B cell (primary cell): ENCODE results near the gene ZEB2. TPM values are rescaled to one million over a fixed set of nuclear protein-coding genes. Genes with fewer than 3 reads are reported as not detected.

Experiments
- ATAC-seq: fragments of 200-7000 bp; cut with Tn5 transposase; one replicate; pipeline ENCODE4 v1.10.0; 2021; ENCODE audit warnings: low read depth, mild to moderate bottlenecking, moderate number of reproducible peaks, moderate library complexity
- CTCF ChIA-PET: fragments of 350-600 bp; sonication (Branson Sonifier 250); formaldehyde crosslinking; loops from one replicate; lab custom pipeline; 2021; ENCODE audit warnings: antibody characterized with exemption, inconsistent platforms; lab: Charles Lee
- POLR2A ChIA-PET: fragments of 350-600 bp; sonication (Branson Sonifier 250); formaldehyde crosslinking; loops from one replicate; lab custom pipeline; 2021; ENCODE audit warnings: antibody characterized with exemption; lab: Charles Lee
- DNase-seq: peaks from one replicate; pipeline ENCODE4 v3.0.0; 2013
- H2AFZ ChIP-seq: 2 replicates; pipeline ENCODE4 v1.6.1; 2012; ENCODE audit warnings: mild to moderate bottlenecking, low read depth, low read length; ENCODE audit not compliant: insufficient read depth, poor library complexity, severe bottlenecking
- H3K27ac ChIP-seq, 2 donors: 1 replicate in 1 of 2; 2 replicates in 1 of 2; pipeline ENCODE4 v1.5.1; 2012 to 2013; ENCODE audit warnings: low read length in 2 of 2, mild to moderate bottlenecking in 2 of 2, moderate library complexity in 1 of 2
- H3K27me3 ChIP-seq, 4 experiments: fragments of 200-600 bp in 1 of 4; sonication (generic) in 1 of 4; replicated peaks in 1 of 4; 1 replicate in 2 of 4; 2 replicates in 2 of 4; pipeline versions ENCODE4 v1.6.1 to v1.7.0; 2013 to 2016; ENCODE audit warnings: low read length in 3 of 4, mild to moderate bottlenecking in 2 of 4, mixed read lengths in 1 of 4, moderate library complexity in 1 of 4; ENCODE audit not compliant: insufficient read depth in 4 of 4, control insufficient read depth in 3 of 4; ENCODE audit errors: control extremely low read depth in 1 of 4
- H3K36me3 ChIP-seq, 2 experiments: replicated peaks in 1 of 2; 1 replicate in 1 of 2; 2 replicates in 1 of 2; pipeline versions ENCODE4 v1.6.1 to v1.7.1; 2013; ENCODE audit warnings: low read length in 1 of 2; ENCODE audit not compliant: insufficient read depth in 2 of 2, control insufficient read depth in 1 of 2; ENCODE audit errors: control extremely low read depth in 1 of 2, extremely low read depth in 1 of 2
- H3K4me1 ChIP-seq, 2 donors: fragments of 200-600 bp in 1 of 2; sonication (generic) in 1 of 2; 1 replicate in 1 of 2; 2 replicates in 1 of 2; pipeline versions ENCODE4 v1.5.1 to v1.6.1; 2013 to 2017; ENCODE audit warnings: low read length in 2 of 2; ENCODE audit not compliant: control insufficient read depth in 2 of 2, insufficient read depth in 2 of 2
- H3K4me2 ChIP-seq: replicated peaks from 2 replicates; pipeline ENCODE3; 2012; ENCODE audit warnings: mild to moderate bottlenecking, low read depth, low read length; ENCODE audit not compliant: poor library complexity, severe bottlenecking
- H3K4me3 ChIP-seq, 5 experiments: fragments of 200-600 bp in 1 of 5; sonication (generic) in 1 of 5; 1 replicate in 3 of 5; 2 replicates in 2 of 5; pipeline versions ENCODE4 v1.5.1 to v1.7.0; 2011 to 2016; ENCODE audit warnings: low read length in 4 of 5, mild to moderate bottlenecking in 4 of 5, low read depth in 2 of 5, control low read depth in 1 of 5, moderate library complexity in 1 of 5; ENCODE audit not compliant: insufficient read depth in 1 of 5; ENCODE audit errors: control extremely low read depth in 1 of 5, extremely low read depth in 1 of 5
- H3K79me2 ChIP-seq: fragments of 200-600 bp; sonication (generic); one replicate; pipeline ENCODE4 v1.6.0; 2016; ENCODE audit warnings: low read length; ENCODE audit not compliant: control insufficient read depth, insufficient read depth
- H3K9ac ChIP-seq: fragments of 200-600 bp; sonication (generic); 2 replicates; pipeline ENCODE4 v1.6.1; 2017; ENCODE audit warnings: mild to moderate bottlenecking, low read length, moderate library complexity
- H3K9me3 ChIP-seq, 3 donors: one replicate each; pipeline versions ENCODE4 v1.6.1 to v1.7.1; 2013; ENCODE audit warnings: low read length in 2 of 3; ENCODE audit not compliant: control insufficient read depth in 2 of 3, insufficient read depth in 1 of 3; ENCODE audit errors: control extremely low read depth in 1 of 3
- H4K20me1 ChIP-seq: 2 replicates; pipeline ENCODE4 v1.6.0; 2012; ENCODE audit warnings: mild to moderate bottlenecking, low read length; ENCODE audit not compliant: insufficient read depth, control insufficient read depth, poor library complexity, severe bottlenecking
- H3K27ac Mint-ChIP-seq: one replicate; pipeline ENCODE4 v1.8.0; 2021; ENCODE audit warnings: mixed read lengths
- H3K27me3 Mint-ChIP-seq: one replicate; pipeline ENCODE4 v1.8.0; 2021; ENCODE audit warnings: mixed read lengths
- H3K4me1 Mint-ChIP-seq: one replicate; pipeline ENCODE4 v1.8.0; 2021; ENCODE audit warnings: mixed read lengths
- H3K4me3 Mint-ChIP-seq: one replicate; pipeline ENCODE4 v1.8.0; 2021; ENCODE audit warnings: mixed read lengths
- H3K9me3 Mint-ChIP-seq: one replicate; pipeline ENCODE4 v1.8.0; 2022; ENCODE audit warnings: mixed read lengths; ENCODE audit not compliant: insufficient read depth
- CTCF ChIP-seq: fragments of 200-600 bp; IDR thresholded peaks from one replicate; pipeline ENCODE4 v1.8.0; 2022; ENCODE audit warnings: antibody characterized with exemption, mild to moderate bottlenecking
- EZH2 ChIP-seq: IDR thresholded peaks from 2 replicates; pipeline ENCODE4 v1.6.1; 2012; ENCODE audit warnings: borderline replicate concordance, low read depth, mild to moderate bottlenecking, moderate library complexity, low read length; ENCODE audit not compliant: insufficient read depth, poor library complexity, severe bottlenecking
- WGBS: methylation state at CpG from one replicate; pipeline ENCODE4 v1.1.5; 2013; ENCODE audit warnings: missing lambda C conversion rate; ENCODE audit not compliant: insufficient coverage; 5-methylcytosine and 5-hydroxymethylcytosine counted together
- intact Hi-C: fragments of 100-400 bp; cut with micrococcal nuclease; formaldehyde crosslinking; loops from one replicate; pipeline ENCODE4 v1.10.0; 2022
- polyA plus RNA-seq: library from polyadenylated mRNA; depleted of rRNA; stranded (reverse); fragments of >200 nt; gene quantifications from 2 replicates; pipeline ENCODE4 v1.2.3, GENCODE V29; 2012
- total RNA-seq, 2 donors: library from RNA; stranded (reverse); fragments of 120-200 nt in 1 of 2; gene quantifications; 1 replicate in 1 of 2; 2 replicates in 1 of 2; pipeline versions ENCODE4 v1.2.3 to v1.2.4, GENCODE V29; 2013 to 2022

ZEB2 gene
- total and polyA plus RNA-seq, 2 donors (not counting 1 experiment from before 2014, with no cell fraction given): 56.3 to 217 TPM

- Mint-ChIP-seq H3K9me3 (no peaks in the 10 kb centered on the region), H3K27me3 (no peaks in the 10 kb centered on the region), H3K4me1 (peaks cover 86% of the 10 kb centered on the region), H3K4me3 (peak overlapping the region; percentile 21), H3K27ac (no peak overlapping the region)
- TF ChIP-seq CTCF: no peak
- Histone ChIP-seq H3K79me2 (peaks cover 97% of the 10 kb centered on the region), H3K4me2 (no peak overlapping the region), H3K4me1 (peaks cover 54 to 61% of the 10 kb centered on the region in 2 donors), H3K27ac (peak overlapping the region in 1 of 2 donors; percentile 53), H3K9ac (no peak overlapping the region), H3K36me3 (peaks cover 0 to 6% of the 10 kb centered on the region in 2 experiments), H3K4me3 (no peak overlapping the region), H3K27me3 (no peaks in the 10 kb centered on the region), H4K20me1 (peaks cover 79% of the 10 kb centered on the region), H3K9me3 (no peaks in the 10 kb centered on the region), H2AFZ (no peak overlapping the region)
- no CpG with 5 or more reads among the region's 3 CpGs for WGBS
- POLR2A ChIA-PET: no interaction called here
- CTCF ChIA-PET: interaction anchor here (1.1 kb wide), 1 partner anchor 10 kb away, joined by 3 read pairs; no protein-coding TSS in a partner anchor
- no peak for DNase-seq
- no peak for ATAC-seq
- intact Hi-C loops: no loop called here
These were observed 61.4 kb downstream of the ZEB2 start for GRCh38 chr2:144458541-144458940.

GRCh38 chr2:144456680-144457079, 63.2 kb downstream of the ZEB2 start:
- H3K27ac ChIP-seq: no peak overlapping the region
- intact Hi-C loops: loop anchor here (1.0 kb wide), 1 partner anchor 8 kb away; no protein-coding TSS in a partner anchor
- CTCF ChIA-PET: interaction anchor here (1.6 kb wide), 1 partner anchor 14 kb away, joined by 6 read pairs; no protein-coding TSS in a partner anchor
- peaks cover 68 to 71% of the 10 kb centered on the region in 2 donors for H3K4me1 ChIP-seq
- H3K79me2 ChIP-seq: peaks cover 97% of the 10 kb centered on the region
- POLR2A ChIA-PET: no interaction called here
- Mint-ChIP-seq H3K27me3 (no peaks in the 10 kb centered on the region), H3K9me3 (no peaks in the 10 kb centered on the region), H3K27ac (peak overlapping the region; percentile 64), H3K4me3 (peak overlapping the region; percentile 5), H3K4me1 (peaks cover 92% of the 10 kb centered on the region)
- no peaks in the 10 kb centered on the region for H3K27me3 ChIP-seq
- peaks cover 75% of the 10 kb centered on the region for H4K20me1 ChIP-seq
- no peak overlapping the region for H2AFZ ChIP-seq
- H3K4me2 ChIP-seq: peak overlapping the region; percentile 12
- WGBS: 30% methylated on average over 2 of the region's 3 CpGs
- no peak overlapping the region for H3K4me3 ChIP-seq
- ATAC-seq: peak; percentile 74
- H3K36me3 ChIP-seq: peaks cover 2 to 3% of the 10 kb centered on the region in 2 experiments
- DNase-seq: peak; percentile 51
- H3K9ac ChIP-seq: no peak overlapping the region
- no peaks in the 10 kb centered on the region for H3K9me3 ChIP-seq
- TF ChIP-seq CTCF (no peak), EZH2 (no peak)
